ENCODE measurements around the gene SGTA.
"Not testable (repeated sequence)": the region's sequence is repeated elsewhere in the genome, so short reads cannot be mapped to it uniquely, and the experiment has no call there.

DNA sequence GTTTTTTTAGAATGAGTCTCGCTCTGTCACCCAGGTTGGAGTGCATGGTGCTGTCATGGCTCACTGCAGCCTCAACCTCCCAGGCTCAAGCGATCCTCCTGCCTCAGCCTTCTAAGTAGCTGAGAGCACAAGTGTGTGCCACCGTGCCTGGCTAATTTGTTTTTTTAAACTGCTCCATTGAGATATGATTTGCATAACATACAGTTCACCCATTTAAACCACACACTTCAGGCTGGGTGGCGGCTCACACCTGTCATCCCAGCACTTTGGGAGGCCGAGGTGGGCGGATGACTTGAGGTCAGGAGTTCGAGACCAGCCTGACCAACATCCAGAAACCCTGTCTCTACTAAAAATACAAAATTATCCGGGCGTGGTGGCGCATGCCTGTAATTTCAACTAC, 9.6 kb upstream of the SGTA start:
- TF ChIP-seq, protein P1, sequence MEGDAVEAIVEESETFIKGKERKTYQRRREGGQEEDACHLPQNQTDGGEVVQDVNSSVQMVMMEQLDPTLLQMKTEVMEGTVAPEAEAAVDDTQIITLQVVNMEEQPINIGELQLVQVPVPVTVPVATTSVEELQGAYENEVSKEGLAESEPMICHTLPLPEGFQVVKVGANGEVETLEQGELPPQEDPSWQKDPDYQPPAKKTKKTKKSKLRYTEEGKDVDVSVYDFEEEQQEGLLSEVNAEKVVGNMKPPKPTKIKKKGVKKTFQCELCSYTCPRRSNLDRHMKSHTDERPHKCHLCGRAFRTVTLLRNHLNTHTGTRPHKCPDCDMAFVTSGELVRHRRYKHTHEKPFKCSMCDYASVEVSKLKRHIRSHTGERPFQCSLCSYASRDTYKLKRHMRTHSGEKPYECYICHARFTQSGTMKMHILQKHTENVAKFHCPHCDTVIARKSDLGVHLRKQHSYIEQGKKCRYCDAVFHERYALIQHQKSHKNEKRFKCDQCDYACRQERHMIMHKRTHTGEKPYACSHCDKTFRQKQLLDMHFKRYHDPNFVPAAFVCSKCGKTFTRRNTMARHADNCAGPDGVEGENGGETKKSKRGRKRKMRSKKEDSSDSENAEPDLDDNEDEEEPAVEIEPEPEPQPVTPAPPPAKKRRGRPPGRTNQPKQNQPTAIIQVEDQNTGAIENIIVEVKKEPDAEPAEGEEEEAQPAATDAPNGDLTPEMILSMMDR (IDR thresholded peaks at IDR 0.05; ENCODE audit: low read length) = not testable (repeated sequence)
- TF ChIP-seq EZH2phosphoT487 (IDR thresholded peaks at IDR 0.05; ENCODE audit: low read length); EZH2 (optimal IDR thresholded peaks at IDR 0.05; ENCODE audit: low read depth, low read length): not testable (repeated sequence)
